ENCODE data around the gene NUAK1.
"Not testable (repeated sequence)": the region's sequence is repeated elsewhere in the genome, so short reads cannot be mapped to it uniquely, and the experiment has no call there.

NUAK1 gene

DNA sequence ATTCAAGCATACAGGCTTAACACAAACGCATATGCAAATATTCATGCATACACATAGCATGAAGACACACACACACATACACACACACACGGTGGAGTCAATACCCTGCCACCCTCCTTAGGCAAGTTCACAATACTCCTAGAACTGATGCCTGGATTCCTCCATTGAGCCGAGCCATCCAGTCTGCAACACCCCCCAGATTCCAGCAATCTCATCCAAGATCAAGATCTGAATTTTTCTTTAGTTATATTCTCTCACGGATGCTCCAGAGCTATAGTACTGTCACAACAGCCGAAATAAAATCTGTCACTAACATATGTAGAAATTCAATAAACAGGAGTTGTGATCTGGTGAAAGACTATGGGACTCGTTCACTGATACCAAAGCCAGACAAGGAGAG, 110.8 kb downstream of the NUAK1 start:
- no peak for DNase-seq

- no peak for DNase-seq
These were observed 111.5 kb downstream of the NUAK1 start for GRCh38 chr12:106027286-106027685.

GRCh38 chr12:106025129-106025528, 113.6 kb downstream of the NUAK1 start:
- no peak for DNase-seq

DNA sequence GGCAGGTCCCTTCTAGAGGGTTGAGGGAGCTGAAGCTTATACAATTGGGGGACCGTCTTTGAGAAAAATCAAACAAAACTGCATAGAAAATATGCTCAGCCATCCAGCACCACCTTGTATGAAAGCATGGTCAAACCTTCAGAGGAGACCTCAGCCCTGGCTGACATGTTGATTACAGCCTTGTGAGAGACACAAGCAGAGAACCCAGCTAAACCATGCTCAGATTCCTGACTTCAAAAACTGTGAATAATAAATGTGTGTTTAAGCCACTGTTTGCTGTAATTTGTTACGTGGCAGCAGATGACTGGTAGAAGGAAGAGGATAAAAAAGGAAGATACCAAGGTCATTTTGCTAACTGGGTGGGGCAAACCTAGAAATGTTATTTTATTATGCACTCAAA, 115.7 kb downstream of the NUAK1 start:
- no peak for DNase-seq

GRCh38 chr12:106022568-106023012, 116.2 kb downstream of the NUAK1 start:
- DNase-seq: no peak

GRCh38 chr12:106021516-106021915, 117.2 kb downstream of the NUAK1 start:
- no peak for DNase-seq

GRCh38 chr12:106020736-106021135, 118.0 kb downstream of the NUAK1 start:
- no peak for DNase-seq

DNA sequence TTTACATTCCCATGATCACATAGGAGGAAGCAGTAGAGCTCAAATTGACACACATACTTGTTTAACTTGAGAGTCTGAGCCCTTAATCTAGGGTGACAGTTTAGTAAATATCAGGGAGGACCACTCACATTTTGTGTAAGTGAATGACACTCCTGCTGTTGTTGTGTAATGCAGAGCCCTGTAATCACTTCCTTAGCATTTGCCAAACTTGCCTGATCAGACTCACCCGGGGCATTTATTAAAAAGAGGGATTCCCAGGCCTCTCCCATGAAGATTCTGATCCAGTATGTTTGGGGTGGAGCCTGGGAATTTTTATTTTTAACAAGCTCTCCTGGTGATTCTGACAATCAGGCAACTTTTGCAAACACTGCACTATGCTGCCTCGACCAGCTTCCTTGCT, 119.6 kb downstream of the NUAK1 start:
- no peak for DNase-seq

GRCh38 chr12:106018286-106018685, 120.5 kb downstream of the NUAK1 start:
- DNase-seq: no peak

GRCh38 chr12:106016601-106017278, 122.0 kb downstream of the NUAK1 start:
- not testable (repeated sequence) for DNase-seq

DNA sequence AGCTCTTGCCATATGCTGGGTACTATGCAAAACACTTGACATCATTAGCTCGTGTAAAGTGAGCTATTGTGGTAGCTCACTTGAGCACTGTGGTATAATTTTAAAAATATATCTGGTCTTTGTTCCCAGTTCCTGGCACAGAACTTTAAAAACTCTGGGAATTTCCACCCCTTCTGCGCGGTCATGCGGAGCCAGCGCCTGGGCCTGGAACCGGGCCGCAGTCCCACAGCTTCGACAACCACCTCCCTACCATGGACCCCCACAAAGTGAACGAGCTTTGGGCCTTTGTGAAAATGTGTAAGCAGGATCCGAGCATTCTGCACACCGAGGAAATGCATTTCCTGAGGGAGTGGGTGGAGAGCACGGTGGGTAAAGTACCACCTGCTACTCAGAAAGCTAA, 123.1 kb downstream of the NUAK1 start:
- DNase-seq: no peak

DNA sequence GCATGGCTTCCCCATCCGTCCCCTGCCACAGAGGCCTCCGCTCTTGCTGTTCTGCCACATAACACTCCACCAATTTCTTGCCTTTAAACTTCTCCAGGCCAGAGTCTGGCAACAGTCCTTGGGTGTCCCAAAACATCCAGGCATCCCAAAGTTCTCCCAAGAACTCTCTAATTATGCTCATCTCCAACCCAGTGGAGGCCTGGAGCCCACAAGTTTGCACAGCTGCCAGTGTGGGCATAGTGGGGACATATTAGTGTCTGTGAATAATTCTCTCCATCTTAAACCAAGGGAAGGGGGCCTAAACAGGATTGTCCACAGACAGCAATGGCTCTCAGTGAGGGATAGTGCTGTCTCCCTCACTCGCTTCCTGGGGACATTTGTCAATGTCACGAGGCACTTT, 124.8 kb downstream of the NUAK1 start:
- DNase-seq: no peak

Measured in activated naive CD4-positive, alpha-beta T cell (primary cell).